ENCODE results near the gene SNX9.
A peak's percentile ranks its signal among the peaks of the same experiment; 100 is the strongest.

Gene SNX9

DNA sequence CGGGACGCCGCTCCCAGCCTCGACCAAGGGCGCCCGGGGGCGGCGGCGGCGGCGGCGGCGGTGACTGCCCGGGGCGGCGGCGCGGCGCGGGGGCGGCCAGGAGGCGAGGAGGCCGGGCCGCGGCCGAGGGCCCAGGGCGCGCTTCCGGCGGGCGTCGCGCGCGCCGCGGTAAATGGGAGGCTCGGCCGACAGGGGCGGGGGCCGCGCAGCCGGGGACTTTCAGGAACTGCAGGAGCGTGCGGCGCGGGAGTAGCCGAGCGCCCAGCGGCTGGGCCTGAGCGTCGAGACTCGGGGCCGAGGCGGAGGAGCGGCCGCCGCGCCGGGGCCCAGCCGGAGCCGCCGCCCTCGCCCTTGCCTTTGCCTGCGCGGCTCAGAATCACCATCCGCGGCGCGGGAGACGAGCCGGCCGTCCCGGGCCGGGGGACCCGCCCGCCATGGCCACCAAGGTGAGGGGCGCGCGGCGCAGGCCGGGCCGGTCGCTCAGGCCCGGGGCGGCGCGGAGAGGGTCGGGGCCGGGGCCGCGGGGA lies at the start of gene SNX9:
Gene SNX9 (plus strand): TSS at position 246 of the 527 bp plus-strand sequence. CDS start 189 bp downstream, at position 435.
- no peak for TF ChIP-seq GATA1 (IDR thresholded peaks at IDR 0.05; ENCODE audit: low read depth, low read length)
- TF ChIP-seq POLR2A (IDR thresholded peaks at IDR 0.05; ENCODE audit: low read length): no peak
- peak; percentile 88 to 93 for DNase-seq

DNA sequence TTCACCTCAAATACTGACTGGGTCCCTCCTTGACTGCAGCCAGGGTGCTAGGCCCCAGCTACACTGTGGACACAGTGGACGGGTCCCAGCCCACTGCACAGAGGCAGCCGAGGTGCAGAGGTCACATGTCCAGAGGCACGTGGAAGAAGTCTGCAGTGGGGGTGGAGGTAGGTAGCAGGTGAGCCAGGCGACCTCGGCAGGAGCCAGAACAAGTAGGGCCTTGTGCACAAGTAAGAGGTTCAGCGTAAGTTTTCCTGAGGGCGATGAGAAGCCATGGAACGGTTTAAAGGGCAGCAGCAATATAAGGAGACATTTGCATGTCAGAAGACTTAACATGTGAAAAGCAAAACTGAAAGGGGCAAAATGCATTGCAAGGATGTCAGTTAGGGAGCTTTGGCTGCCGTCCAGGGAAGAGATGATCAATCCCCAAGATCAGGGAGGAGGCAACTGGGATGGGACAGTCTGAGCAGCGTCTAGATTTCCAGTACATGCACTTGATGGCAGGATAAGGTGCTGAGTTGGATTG lies 49.7 kb upstream of the SNX9 start:
- TF ChIP-seq GATA1 (IDR thresholded peaks at IDR 0.05; ENCODE audit: low read depth, low read length) (no peak), POLR2A (IDR thresholded peaks at IDR 0.05; ENCODE audit: low read length) (no peak)
- DNase-seq: peak; percentile 15 to 29

DNA sequence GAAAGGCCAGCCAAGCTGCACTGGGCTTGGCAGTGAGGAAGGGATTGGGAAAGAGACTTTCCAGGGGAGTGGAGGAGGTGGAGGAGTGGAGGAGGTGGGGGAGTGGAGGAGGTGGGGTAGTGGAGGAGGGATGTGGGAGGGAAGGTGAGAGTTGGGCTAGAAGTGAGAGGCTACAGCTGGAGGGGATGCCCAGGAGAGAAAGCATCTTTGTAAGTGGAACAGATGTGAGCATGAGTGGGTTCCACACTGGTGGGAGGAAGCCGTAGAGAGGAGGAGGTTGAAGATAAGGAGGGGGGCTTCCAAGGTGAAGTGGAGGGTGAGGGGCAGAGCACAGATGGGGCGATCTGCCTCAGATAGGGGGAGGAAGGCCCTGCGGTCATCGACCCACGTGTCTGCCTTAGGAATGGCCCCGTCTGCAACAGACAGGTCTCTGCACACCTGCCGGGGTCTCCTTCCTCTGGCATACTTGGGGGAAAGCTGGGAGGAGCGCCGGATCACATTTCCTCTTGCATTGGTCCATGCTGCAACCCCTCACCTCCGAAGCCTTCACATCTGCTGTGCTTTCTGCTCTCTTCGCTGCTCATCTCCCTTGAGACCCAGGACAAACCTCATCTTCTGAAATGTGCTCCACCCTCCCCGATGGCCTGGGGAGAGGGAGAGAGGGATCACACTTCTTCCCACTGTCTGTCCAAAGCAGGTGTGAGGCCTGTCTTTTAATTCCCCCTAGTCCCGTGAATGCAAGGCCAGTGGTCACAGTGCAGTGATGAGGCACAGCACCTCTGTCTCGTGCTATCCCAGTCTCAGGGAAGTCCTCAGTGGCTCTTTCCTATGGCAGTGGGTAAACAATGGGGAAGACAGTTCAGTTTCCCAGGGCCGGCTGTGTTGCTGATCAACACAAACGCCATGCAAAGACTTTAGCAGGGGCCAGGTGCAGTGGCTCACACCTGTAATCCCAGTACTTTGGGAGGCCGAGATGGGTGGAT lies 48.6 kb upstream of the SNX9 start:
- peak; percentile 15 to 20 for DNase-seq
- TF ChIP-seq POLR2A (IDR thresholded peaks at IDR 0.05; ENCODE audit: low read length) (no peak), GATA1 (IDR thresholded peaks at IDR 0.05; ENCODE audit: low read depth, low read length) (no peak)

DNA sequence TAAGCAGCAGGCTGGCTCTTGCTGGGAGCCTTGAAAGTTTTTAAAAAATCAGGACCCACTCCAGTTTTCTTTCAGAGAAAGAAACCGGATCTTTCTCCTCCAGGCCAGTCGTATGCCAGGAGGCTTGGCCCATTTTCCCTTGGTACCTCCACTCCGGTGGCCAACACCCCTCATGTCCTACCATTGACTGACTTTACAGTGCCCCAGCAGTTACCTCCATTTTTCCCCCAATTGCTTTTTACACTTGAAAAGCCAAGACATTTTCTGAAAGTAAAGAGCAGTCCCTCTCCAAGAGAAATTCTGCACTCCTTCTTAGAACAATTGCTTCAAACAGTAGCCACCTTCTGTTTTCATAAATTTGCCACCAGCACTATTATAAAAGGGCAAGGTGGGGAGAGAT lies 47.7 kb upstream of the SNX9 start:
- no peak for DNase-seq
- no peak for TF ChIP-seq GATA1 (IDR thresholded peaks at IDR 0.05; ENCODE audit: low read depth, low read length)
- no peak for TF ChIP-seq POLR2A (IDR thresholded peaks at IDR 0.05; ENCODE audit: low read length)

DNA sequence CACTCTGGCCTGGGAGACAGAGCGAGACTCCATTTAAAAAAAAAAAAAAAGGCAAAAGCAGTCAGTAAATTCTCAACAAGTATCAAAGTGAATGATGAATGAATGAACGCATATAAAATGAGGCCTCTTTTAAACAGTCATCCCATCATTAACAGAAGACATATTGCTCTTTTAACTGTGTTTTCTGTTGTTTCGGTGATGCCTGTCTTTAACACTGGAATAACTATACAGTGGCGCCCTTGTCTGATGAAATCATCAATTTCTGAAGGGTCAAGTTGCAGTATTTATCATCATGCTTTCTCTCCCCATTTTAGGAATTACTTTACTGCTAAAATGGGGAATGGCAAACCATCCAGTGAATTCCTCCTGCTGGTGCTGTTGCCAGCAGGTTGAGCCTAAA lies 45.7 kb upstream of the SNX9 start:
- DNase-seq: no peak
- TF ChIP-seq GATA1 (IDR thresholded peaks at IDR 0.05; ENCODE audit: low read depth, low read length) (no peak), POLR2A (IDR thresholded peaks at IDR 0.05; ENCODE audit: low read length) (no peak)

DNA sequence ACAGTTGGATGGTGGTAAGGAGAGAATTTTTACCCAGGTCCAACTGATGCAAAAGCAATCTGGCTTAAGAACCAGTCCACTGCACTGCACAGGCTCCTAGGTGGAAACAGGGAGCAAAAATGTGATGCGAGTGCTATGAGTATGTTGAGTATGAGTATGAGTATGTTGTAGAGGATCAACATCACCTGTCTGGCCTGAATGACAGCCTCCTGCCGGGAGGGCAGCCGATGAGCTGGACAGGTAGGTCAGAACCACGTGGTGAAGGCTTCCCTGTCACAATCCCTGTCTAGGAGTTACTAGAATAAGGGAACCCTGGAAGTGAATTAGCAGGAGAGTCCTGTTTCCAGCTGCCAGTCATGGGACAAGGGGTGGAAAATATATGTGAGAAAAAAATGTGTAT lies 44.3 kb upstream of the SNX9 start:
- no peak for DNase-seq
- no peak for TF ChIP-seq GATA1 (IDR thresholded peaks at IDR 0.05; ENCODE audit: low read depth, low read length)
- TF ChIP-seq POLR2A (IDR thresholded peaks at IDR 0.05; ENCODE audit: low read length): no peak

GRCh38 chr6:157779705-157780604 lies 43.1 kb upstream of the SNX9 start:
- no peak for DNase-seq
- no peak for TF ChIP-seq GATA1 (IDR thresholded peaks at IDR 0.05; ENCODE audit: low read depth, low read length)
- TF ChIP-seq POLR2A (IDR thresholded peaks at IDR 0.05; ENCODE audit: low read length): no peak

DNA sequence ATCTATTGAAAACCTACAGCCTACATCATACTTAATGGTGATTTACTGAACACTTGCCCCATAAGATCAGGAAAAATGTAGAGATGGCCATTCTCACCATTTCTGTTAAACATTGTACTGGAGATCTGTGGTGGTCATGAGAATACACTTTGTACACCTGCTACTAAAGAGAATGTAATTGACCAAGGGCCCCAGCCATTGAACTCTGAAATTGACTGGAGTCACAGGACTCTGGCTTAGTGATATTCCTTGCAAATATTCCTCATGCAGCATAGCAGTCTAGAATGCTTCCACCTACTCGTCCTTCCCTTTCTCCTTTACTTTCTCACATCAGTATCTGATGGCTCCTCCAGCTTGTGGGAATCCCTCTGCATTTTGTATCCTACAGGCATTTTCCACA lies 37.4 kb upstream of the SNX9 start:
- DNase-seq: no peak
- no peak for TF ChIP-seq POLR2A (IDR thresholded peaks at IDR 0.05; ENCODE audit: low read length)
- no peak for TF ChIP-seq GATA1 (IDR thresholded peaks at IDR 0.05; ENCODE audit: low read depth, low read length)

DNA sequence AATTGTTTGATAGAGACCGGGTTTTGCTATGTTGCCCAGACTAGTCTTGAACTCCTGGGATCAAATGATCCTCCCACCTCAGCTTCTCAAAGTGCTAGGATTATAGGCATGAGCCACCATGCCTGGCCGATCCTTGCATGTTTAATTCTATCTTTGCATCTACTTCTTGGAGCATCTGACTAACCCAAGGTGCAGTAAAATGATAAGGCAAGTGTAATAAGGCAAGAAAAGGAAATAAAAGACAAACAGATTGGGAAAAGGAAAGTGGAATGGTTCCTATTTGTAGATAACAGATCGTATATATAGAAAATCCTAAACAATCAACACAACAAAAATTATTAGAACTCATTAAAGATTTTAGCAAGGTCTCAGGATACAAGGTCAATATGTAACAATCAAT lies 36.8 kb upstream of the SNX9 start:
- DNase-seq: no peak
- no peak for TF ChIP-seq POLR2A (IDR thresholded peaks at IDR 0.05; ENCODE audit: low read length)

- no peak for TF ChIP-seq GATA1 (IDR thresholded peaks at IDR 0.05; ENCODE audit: low read depth, low read length)
- TF ChIP-seq POLR2A (IDR thresholded peaks at IDR 0.05; ENCODE audit: low read length): no peak
- no peak for DNase-seq
Observed at GRCh38 chr6:157787080-157787479, 36.0 kb upstream of the SNX9 start.

DNA sequence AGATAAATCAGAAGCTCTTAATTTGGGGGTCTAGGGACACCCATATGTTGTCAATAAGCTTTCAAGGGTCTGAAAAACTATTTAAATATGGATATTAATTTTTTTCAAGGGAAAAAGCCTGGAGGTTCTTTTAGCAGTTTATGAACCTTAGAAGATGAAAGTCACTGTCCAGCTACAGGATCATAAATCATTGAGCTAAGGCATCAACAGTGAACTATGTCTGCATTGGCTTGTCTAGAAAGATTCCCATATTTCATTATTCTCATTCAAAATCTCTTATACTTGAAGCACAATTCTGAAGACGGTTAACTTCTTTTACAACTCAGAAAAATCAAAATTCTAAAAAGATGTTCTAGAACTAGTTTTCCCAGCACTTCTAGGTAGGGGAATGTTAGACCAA lies 34.9 kb upstream of the SNX9 start:
- TF ChIP-seq POLR2A (IDR thresholded peaks at IDR 0.05; ENCODE audit: low read length) (no peak), GATA1 (IDR thresholded peaks at IDR 0.05; ENCODE audit: low read depth, low read length) (no peak)
- DNase-seq: no peak

GRCh38 chr6:157789297-157789696 lies 33.7 kb upstream of the SNX9 start:
- DNase-seq: no peak
- TF ChIP-seq GATA1 (IDR thresholded peaks at IDR 0.05; ENCODE audit: low read depth, low read length) (no peak), POLR2A (IDR thresholded peaks at IDR 0.05; ENCODE audit: low read length) (no peak)

GRCh38 chr6:157789861-157790260 lies 33.2 kb upstream of the SNX9 start:
- no peak for TF ChIP-seq POLR2A (IDR thresholded peaks at IDR 0.05; ENCODE audit: low read length)
- no peak for TF ChIP-seq GATA1 (IDR thresholded peaks at IDR 0.05; ENCODE audit: low read depth, low read length)
- DNase-seq: no peak
